Prostate gland (tissue), 2 donors: ENCODE measurements around the gene ACY1. TPM values are rescaled to one million over a fixed set of nuclear protein-coding genes. Genes with fewer than 3 reads are reported as not detected.

ENCODE experiments used
- DNase-seq: peaks from one replicate; pipeline ENCODE4 v3.0.0-alpha.2; 2019; ENCODE audit warnings: low spot score
- H3K27ac ChIP-seq, 2 donors: fragments of 200-600 bp; sonication (generic); 2 replicates each; pipeline ENCODE4 v1.5.1; 2017 to 2019
- H3K27me3 ChIP-seq: fragments of 200-600 bp; sonication (generic); replicated peaks from 2 replicates; pipeline ENCODE4 v1.5.1; 2019; ENCODE audit not compliant: insufficient read depth
- H3K36me3 ChIP-seq, 2 donors: fragments of 200-600 bp; sonication (generic); 1 replicate in 1 of 2; 2 replicates in 1 of 2; pipeline versions ENCODE4 v1.5.1 to v1.8.1; 2017 to 2019
- H3K4me1 ChIP-seq: fragments of 200-600 bp; sonication (generic); replicated peaks from 2 replicates; pipeline ENCODE4 v1.5.1; 2019
- H3K4me3 ChIP-seq, 2 donors: fragments of 200-600 bp; sonication (generic); 2 replicates each; pipeline ENCODE4 v1.5.1; 2017 to 2019
- H3K9me3 ChIP-seq: fragments of 200-600 bp; sonication (generic); 2 replicates; pipeline ENCODE4 v1.5.1; 2017
- CTCF ChIP-seq, 4 experiments: fragments of 200-600 bp in 2 of 4; fragments of 450-650 bp in 2 of 4; sonication (generic) in 2 of 4; IDR thresholded peaks; 1 replicate in 3 of 4; 2 replicates in 1 of 4; pipeline ENCODE4 v1.5.1; 2016 to 2019; ENCODE audit warnings: antibody characterized with exemption in 4 of 4, mild to moderate bottlenecking in 2 of 4, moderate library complexity in 2 of 4
- POLR2A ChIP-seq: fragments of 450-650 bp; IDR thresholded peaks from one replicate; pipeline ENCODE4 v1.6.1; 2016; ENCODE audit warnings: antibody characterized with exemption, mild to moderate bottlenecking
- POLR2AphosphoS5 ChIP-seq: sonication (generic); formaldehyde crosslinking; IDR thresholded peaks from one replicate; pipeline ENCODE4 v1.6.1; 2017; ENCODE audit warnings: antibody characterized with exemption
- WGBS: methylation state at CpG from one replicate; pipeline ENCODE4 v1.1.5; 2018; 5-methylcytosine and 5-hydroxymethylcytosine counted together
- intact Hi-C: fragments of 100-400 bp; cut with DNase I; formaldehyde crosslinking; loops from one replicate; pipeline ENCODE4 v1.14.2; 2022
- total RNA-seq, 2 donors: library from RNA; depleted of rRNA; stranded (reverse); fragments of >200 nt; gene quantifications; one replicate each; pipeline ENCODE4 v1.1.0, GENCODE V29; 2016

ACY1 gene
- total RNA-seq, 2 donors from 2014 or later = 42.1 to 82.6 TPM

DNA sequence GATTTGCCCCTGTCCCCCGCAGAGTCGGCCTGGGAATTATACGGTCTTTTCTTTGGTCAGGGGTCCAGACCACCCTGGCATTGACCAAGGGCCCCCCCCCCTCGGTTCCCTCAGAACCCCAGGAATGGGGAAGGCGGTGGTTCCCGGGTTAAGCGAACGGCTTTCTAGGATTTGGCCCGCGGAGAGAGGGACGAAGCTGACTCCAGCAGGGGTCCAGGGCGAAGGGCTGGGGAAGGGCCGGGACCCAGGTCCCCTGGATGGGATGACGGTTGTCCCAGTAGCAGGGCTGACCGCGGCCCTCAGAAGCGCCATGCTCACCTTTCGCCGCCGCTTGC, 41.9 kb upstream of the ACY1 start:
- intact Hi-C loops = loop anchor here (5.0 kb wide), 2 partner anchors 116 to 211 kb away; partner anchors contain the start of genes DUSP7 and POC1A
- peak overlapping the region; percentile 60 to 66 for H3K4me3 ChIP-seq
- WGBS = under 1% methylated on average over 14 of the region's 20 CpGs
- peaks cover 6 to 8% of the 10 kb centered on the region in 2 donors for H3K36me3 ChIP-seq
- no peak for TF ChIP-seq POLR2A
- no peak for TF ChIP-seq CTCF (IDR thresholded peaks at IDR 0.05)
- no peak for TF ChIP-seq POLR2AphosphoS5
- peak overlapping the region in 1 of 2 donors; percentile 41 for H3K27ac ChIP-seq
- no peak for DNase-seq
- H3K27me3 ChIP-seq = no peaks in the 10 kb centered on the region
- no peaks in the 10 kb centered on the region for H3K9me3 ChIP-seq
- H3K4me1 ChIP-seq = peaks cover 9% of the 10 kb centered on the region

DNA sequence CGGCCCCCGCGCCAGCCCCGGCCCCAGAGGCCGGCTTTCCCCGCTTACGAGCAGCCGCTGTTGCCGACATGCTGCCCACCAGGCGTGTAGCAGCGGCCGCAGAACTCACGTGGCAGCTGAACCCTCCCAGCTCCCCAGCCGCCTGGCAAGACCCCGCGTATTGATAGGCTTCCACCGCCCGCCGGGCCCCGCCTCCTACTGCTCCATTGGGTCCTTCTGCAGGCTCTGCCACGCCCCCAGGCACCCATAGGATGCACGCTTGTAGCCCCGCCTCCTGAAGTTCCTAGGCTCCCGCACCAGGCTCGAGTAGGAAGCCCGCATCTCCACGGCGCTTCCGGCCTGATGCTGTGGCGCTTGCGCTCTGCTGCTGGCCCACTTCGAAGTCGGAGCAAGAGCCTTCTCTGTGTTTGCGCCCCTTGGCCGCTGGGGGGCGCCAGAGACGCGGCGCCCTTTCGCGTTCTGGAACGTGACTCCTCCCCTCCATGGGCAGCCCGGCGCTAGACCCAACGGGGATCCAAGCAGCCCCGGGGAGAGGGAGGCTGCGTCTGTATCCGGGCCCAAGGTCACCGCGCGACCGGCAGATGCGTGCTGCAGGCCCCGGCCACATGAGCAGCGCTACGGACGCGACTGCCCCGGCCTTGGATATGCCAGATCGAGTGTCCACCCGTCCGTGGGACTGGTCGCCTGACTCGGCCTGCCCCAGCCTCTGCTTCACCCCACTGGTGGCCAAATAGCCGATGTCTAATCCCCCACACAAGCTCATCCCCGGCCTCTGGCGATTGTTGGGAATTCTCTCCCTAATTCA, 41.3 kb upstream of the ACY1 start, which contains the start of the genes PARP3 and RRP9:
Gene PARP3 (plus strand): TSS at position 566 of the 805 bp plus-strand sequence. CDS start 993 bp downstream, outside the sequence.
Gene RRP9 (minus strand): TSS at position 107 of the 805 bp plus-strand sequence. CDS start 37 bp downstream, at position 70.
- intact Hi-C loops = loop anchor here (2.0 to 5.0 kb wide), 3 partner anchors 33 to 210 kb away; partner anchors contain the start of genes ABHD14A, ABHD14B, DUSP7 and POC1A
- Histone ChIP-seq H3K36me3 (peaks cover 6 to 8% of the 10 kb centered on the region in 2 donors), H3K4me3 (peak within 1 kb of the TSS; percentile 60 to 66), H3K4me1 (peaks cover 9% of the 10 kb centered on the region), H3K27ac (peak within 1 kb of the TSS; percentile 80 to 87), H3K9me3 (no peaks in the 10 kb centered on the region), H3K27me3 (no peaks in the 10 kb centered on the region)
- peak; percentile 100 for DNase-seq
- 1% methylated on average over 39 of the region's 67 CpGs for WGBS
- peak; percentile 53 for TF ChIP-seq POLR2A
- peak; percentile 98 to 100 (median 100) for TF ChIP-seq CTCF (IDR thresholded peaks at IDR 0.05)
- TF ChIP-seq POLR2AphosphoS5 = peak; percentile 98

- Histone ChIP-seq H3K27me3 (no peaks in the 10 kb centered on the region), H3K27ac (peak overlapping the region; percentile 80 to 87), H3K4me1 (peaks cover 9% of the 10 kb centered on the region), H3K36me3 (peaks cover 0 to 6% of the 10 kb centered on the region in 2 donors), H3K4me3 (peak overlapping the region; percentile 29 to 37), H3K9me3 (no peaks in the 10 kb centered on the region)
- WGBS = 33% methylated on average over 15 of the region's 17 CpGs
- TF ChIP-seq POLR2A (no peak), CTCF (IDR thresholded peaks at IDR 0.05) (no peak), POLR2AphosphoS5 (no peak)
- DNase-seq = peak; percentile 31
- intact Hi-C loops = loop anchor here (2.0 to 5.0 kb wide), 3 partner anchors 32 to 209 kb away; partner anchors contain the start of genes ABHD14A, ABHD14B, DUSP7 and POC1A
Observed at GRCh38 chr3:51942603-51943450, 40.5 kb upstream of the ACY1 start.

- Histone ChIP-seq H3K4me1 (peaks cover 9% of the 10 kb centered on the region), H3K27me3 (no peaks in the 10 kb centered on the region), H3K4me3 (no peak overlapping the region), H3K36me3 (no peaks in the 10 kb centered on the region), H3K9me3 (no peaks in the 10 kb centered on the region), H3K27ac (no peak overlapping the region)
- TF ChIP-seq POLR2A (no peak), POLR2AphosphoS5 (no peak), CTCF (IDR thresholded peaks at IDR 0.05) (no peak)
- intact Hi-C loops = loop anchor here (2.0 to 5.0 kb wide), 3 partner anchors 31 to 209 kb away; partner anchors contain the start of genes ABHD14A, ABHD14B, DUSP7 and POC1A
- DNase-seq = no peak
- WGBS = 91% methylated on average over 18 of the region's 21 CpGs
Observed at GRCh38 chr3:51943451-51944391, 39.6 kb upstream of the ACY1 start.
